ENCODE results near the gene PIK3C2B.
A peak's percentile ranks its signal among the peaks of the same experiment; 100 is the strongest.
"Not testable (repeated sequence)": the region's sequence is repeated elsewhere in the genome, so short reads cannot be mapped to it uniquely, and the experiment has no call there.

Gene PIK3C2B

DNA sequence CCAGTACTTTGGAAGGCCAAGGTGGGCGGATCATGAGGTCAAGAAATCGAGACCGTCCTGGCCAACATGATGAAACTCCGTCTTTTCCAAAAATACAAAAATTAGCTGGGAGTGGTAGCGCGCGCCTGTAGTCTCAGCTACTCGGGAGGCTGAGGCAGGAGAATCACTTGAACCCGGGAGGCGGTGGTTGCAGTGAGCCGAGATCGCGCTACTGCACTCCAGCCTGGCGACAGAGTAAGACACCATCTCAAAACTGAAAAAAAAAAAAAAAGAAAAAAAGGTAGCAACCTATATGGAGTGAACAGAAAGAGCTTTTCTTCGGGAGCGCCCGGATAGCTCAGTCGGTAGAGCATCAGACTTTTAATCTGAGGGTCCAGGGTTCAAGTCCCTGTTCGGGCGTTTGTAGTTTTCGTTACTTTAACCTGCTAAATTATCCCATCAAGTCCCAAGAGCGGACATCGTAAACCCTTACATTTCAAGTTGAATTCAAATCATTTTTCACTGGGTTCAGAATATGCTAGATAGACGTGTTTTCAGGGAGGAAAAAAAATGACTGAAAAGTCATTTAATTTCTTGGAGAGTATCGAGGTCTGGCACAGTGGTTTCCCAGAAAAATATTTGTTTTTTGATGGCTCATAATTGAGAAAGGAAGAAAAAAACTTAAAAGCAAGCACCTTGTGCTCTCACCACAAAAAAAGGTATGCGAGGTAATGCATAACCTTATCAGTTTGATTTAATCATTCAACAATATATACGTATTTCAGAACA, 11.8 kb upstream of the PIK3C2B start:
- peak; percentile 80 for DNase-seq

DNA sequence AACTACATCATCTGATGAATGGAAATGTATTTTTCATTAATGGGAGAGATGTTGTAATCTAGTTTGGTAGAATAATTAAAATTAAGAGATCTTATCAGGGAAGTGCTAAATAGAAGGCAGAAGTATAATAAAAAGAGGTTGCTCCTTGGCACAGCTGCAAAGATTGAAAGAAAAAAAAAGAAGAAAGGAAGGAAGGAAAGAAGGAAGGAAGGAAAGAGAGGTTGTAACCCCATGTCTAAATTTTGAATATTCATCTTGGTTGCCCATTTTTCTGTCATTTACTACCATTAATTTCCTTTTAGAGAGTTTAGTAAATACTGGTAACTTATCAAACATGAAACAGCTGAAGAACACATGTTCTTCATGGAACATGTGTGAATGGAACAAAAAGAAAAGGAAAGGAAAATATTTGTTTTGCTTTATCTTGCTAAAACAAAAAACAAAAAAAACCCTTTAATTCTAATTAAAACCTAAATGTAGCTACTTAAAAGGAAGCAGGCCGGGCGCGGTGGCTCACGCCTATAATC, 11.1 kb upstream of the PIK3C2B start:
- DNase-seq = no peak

DNA sequence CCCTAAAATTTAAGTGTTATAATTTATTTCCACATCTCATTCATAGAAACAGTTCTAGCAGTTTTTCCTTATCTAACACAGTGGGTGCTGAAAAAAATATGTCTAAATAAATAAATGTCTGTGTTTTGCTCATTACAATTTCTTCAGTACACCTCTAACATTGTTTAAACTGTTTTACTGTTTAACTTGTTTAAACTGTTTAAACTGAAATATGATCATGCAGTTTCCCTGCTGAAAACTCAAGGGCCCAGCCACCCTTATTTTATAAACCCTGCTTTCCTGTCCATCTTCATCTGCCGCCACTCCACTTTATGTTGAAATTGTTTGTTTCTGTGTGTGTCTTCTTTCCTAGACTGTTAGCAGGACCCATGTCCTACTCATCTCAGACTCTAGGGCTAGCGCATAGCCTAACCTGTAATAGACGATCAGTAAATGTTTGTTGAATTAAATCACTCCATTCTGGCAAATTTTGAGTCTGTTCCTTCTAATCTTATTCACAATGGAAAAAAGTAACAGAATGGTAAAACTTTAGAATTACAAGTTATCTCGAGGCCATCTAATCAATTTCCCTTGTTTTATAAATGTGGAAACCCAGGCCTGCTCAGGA, 9.4 kb upstream of the PIK3C2B start:
- DNase-seq = peak; percentile 2

DNA sequence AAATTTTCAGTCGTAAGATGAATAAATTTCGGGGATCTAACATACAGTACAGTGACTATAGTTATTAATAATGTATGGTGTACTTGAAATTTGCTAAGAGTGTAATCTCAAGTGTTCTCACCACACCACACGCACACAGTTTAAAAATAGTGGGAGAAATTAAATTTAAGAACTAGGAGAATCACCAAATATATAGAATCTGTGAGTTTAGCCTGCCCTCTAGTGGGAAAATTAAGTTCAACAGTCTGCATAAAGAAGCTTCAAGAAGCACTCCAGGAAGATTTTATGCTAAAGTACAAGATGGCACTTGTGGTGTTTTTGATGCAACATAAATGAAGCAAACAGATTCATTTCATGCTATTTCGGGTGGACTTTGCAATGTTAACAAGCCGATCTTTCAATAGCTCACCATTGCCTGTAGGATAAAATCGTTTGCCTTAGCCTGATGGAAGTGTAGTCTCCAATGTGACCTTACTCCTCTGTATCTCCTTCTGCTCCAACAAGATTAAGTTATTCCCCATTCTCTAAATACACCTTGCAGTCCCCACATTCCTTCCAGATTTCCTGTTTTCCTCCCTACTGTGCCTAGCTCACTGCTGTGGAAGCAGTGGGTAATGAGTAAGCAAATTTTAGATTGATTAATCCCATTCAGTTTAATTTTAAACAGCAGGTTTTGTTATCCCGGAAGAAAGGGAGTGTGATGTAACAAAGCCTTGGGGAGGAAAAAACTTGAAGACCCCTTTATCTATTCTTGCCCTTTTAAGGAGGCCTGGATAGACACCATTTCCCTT, 8.7 kb upstream of the PIK3C2B start:
- DNase-seq = peak; percentile 47

DNA sequence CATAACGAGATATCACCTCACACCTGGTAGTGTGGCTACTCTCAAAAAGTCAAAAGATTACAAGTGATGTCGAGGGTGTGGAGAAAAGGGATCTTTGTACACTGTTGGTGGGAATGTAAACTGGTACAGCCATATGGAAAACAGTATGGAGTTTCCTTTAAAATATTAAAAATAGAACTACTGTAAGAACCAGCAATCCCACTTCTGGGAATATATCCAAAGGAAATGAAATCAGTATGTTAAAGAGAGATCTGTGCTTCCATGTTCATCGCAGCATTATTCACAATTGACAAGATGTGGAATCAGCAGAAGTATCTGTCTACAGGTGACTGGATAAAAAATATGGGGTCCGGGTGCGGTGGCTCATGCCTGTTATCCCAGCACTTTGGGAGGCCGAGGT, 7.6 kb upstream of the PIK3C2B start:
- DNase-seq = no peak

DNA sequence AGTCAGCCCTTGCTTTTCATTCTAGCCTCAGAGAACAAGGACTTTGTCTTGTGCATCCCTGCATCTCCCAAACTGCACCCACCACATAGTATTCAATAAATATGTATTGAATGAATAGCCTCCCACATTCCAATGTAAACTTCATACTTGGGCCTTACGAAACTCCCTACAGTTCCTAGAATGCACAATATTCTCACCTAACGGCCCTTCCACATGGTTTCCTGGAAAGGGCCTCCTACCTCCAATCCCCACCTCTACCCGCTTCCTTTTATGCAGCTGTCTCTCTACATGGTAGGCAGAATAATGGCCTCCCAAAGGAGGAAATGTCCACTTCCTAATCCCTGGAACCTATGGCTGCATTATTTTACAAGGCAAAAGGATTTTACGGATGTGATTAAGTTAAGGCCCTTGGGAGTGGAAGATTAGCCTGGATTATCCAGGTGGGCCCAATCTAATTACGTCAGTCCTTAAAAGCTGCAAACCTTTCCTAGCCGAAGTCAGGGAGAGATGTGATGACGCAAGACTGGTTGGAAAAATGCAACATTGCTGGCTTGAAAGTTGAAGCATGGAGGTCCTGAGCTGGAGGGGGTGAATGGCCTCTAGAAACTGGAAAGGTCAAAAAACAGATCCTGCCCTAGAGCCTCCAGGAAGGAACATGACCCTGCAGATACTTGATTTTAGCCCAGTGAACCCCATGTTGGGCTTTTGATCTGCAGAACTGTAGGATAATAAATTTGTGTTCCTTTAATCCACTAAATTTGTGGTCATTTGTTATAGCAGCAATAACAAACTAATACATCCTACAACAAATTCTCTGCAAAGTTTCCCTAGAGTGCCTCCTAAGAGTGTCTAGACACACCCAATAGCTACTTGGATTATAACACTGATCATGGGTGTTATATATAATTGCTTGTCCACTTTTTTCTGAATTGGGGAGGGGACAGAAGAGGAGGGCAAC, 5.2 kb upstream of the PIK3C2B start:
- DNase-seq = no peak

DNA sequence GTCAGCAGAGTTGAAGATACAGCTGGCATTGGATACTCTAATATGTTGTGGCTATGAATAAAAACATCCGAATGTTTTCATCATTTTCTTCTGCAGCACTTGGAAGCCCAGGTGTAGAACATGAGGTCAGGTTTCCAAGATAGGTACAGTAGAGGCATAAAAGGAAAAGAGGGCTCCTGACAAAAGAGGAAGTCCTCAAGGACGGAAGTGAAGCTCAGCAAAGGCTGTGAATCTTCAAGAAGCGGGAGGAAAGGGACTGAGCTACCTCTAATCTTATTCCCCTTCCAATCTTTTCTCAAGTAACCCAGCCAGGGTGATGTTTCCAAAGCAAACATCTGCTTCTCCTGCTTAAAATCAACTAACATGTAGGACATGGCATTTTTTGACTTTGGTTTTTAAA, 4.4 kb upstream of the PIK3C2B start:
- no peak for DNase-seq

DNA sequence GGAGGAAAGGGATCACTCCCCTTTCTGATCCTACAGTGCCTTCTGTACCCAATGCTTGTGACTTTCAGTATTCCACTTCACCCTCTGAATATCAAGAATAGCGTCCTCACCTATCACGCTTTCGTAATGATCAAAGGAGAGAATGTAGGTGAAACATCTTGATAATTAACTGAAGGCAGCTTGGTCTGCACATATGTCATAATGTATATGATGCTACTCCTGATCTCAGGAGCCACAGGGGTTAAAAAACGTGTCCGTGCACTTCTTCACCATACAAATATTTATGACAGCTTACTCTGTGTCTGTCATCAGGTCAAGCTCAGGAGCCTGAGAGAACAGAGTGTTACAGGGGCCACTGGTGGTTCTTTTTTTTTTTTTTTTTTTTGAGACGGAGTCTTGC, 1.2 kb upstream of the PIK3C2B start:
- no peak for DNase-seq

DNA sequence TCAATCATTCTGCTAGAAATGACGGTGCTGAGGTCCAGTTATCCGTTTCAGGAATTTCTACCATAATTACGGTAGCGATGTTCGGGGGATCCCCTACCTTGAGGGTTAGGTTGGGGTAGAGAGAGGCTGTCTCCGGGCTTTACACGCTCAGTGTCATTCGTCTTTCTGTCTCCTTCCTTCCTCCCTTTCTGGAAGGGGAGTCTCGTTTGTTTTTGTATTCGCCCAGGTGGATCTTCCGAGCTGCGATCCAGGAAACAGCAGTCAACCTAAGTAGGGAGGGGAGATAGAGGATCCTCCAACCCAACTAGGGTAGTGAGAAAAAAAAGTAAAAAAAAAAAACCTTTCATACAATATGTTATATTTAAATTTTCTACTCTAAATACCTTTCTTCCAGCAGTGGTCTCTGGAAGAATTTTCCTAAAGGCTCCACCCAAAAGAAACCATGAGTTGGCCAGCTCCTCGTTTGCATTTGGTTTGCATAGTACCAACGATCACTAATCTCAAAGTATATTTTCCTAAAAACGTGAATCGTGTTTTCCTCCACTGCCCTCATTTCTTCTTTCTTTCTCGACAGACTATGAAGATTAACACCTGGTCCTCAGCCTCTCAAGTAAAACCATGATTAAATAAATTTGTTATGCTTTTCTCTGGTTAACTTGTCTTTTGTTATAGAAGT, 611 bp upstream of the PIK3C2B start:
- no peak for DNase-seq

DNA sequence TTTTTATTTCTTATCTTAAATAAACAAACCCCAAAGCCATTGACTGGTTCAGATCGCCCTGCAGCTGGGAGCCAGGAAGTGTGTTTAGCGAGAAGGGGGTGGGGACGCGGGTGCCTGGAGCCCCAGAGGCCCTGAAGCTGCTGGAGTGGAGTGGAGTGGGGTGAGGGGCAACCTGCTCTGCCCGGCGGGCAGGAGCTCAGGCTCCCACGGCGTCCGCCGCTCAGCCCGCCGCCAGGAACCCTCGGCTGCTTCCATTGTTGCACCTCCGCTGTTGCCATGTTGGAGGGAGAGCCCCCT, 673 bp downstream of the PIK3C2B start:
- peak; percentile 53 for DNase-seq

DNA sequence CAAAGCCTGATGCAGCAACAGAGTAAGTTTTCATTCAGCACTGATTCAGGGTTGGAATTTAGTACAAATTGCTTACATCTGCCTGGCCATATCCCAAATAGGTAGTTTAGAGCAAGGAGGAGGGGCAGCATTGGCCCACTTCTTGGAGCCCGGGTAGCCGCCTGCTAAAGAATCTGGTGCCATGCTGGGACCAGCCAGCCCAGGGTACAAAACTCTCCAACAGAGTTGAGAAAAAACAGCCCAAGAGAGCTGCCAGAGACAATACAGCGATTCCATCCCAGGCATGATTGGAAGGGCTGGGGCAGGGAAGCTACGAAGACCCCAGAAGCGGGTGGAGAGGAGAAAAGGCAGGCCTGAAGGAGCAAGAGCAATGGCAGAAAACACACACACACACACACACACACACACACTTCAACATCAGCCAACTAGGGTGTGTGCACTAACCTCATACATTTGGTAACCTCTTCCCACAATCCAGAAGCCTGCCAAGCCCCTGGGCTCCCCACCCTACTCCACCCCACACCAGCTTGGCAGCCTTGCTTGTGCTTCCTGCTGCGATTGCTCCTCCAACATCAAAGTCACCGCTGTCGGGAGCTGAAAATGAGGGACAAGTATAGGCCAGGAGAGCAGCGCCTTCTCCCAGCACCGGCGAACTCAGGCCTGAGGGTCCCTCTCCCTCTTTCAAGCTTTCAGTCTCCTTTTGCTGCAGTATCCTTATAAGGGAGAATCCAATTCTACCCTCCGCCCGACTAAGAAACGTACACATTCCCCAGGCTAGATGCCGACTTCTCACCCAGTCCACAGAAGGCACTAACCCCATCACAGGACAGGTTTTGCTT, 1.2 kb downstream of the PIK3C2B start:
- peak; percentile 53 for DNase-seq

DNA sequence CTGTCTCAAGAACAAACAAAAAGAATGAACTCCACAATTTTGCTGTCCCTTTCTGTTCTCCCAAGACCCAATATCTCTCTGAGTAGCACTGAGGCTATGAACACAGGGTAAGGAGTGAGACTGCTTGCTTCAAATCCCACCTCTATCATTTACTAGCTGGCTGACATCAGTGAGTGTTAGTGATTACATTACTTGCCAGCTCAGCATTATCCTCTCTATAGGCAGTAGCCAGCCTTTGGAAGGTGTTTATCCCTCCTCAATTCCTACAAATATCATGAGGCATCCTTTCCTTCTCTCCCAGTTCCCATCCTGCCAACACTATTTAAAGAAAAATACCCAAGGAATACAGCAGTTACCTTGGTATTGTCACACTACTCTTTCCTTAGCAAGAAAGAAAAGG, 3.0 kb downstream of the PIK3C2B start:
- no peak for DNase-seq

DNA sequence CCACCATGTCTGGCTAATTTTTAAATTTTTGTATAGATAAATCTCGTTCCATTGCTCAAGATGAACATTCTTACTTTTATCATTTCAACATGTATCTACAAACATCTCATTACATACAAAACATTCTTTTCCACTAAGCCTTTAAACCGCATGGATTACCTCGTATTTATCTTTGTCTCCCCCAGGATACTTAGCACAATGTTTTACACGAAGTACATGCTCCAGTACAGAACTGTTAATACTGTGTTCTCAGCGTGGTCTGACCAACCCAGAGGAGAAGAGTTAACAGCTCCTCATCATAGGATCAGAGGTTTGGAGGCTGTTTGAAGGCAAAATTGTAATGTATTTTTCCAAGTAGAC, 7.4 kb downstream of the PIK3C2B start:
- DNase-seq = no peak

DNA sequence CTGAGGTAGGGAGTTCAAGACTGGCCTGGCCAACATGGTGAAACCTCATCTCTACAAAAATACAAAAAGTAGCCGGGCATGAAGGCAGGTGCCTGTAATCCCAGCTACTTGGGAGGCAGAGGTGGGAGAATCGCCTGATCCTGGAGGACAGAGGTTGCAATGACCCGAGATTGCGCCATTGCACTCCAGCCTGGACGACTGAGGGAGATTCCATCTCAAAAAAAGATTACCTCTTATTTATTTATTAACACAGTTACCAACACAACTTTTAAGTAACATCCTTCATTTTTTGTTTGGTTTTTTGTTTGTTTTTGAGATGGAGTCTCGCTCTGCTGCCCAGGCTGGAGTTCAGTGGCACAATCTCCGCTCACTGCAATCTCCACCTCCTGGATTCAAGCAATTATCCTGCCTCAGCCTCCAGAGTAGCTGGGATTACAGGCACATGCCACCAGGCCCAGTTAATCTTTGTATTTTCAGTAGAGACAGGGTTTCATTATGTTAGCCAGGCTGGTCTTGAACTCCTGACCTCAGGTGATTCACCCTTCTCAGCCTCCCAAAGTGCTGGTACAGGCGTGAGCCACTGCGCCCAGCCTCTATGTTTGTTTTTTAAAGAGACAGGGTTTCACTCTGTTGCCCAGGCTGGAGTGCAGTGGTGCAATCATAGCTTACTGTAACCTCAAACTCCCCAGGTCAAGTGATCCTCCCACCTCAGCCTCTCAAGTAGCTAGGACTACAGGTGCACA, 7.9 kb downstream of the PIK3C2B start:
- not testable (repeated sequence) for DNase-seq

DNA sequence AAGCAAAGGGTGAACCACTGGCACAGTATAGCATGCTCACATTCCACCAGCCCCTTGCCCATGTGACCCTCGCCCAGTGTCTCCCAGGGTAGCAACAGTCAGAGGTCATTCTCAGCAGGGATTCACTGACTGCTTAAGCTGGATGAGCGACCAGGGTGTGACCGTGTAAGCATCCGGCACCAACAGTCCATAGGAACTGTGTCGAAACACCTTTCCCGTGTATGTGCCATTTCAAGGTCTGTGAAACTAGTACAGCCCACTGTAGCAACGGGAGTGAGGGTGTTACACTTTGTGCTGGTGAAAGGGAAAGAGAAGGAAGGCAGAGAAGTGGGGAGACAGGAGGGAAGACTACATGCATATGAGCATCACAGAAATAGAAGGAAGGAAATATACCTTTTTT, 10.8 kb downstream of the PIK3C2B start:
- DNase-seq = no peak

DNA sequence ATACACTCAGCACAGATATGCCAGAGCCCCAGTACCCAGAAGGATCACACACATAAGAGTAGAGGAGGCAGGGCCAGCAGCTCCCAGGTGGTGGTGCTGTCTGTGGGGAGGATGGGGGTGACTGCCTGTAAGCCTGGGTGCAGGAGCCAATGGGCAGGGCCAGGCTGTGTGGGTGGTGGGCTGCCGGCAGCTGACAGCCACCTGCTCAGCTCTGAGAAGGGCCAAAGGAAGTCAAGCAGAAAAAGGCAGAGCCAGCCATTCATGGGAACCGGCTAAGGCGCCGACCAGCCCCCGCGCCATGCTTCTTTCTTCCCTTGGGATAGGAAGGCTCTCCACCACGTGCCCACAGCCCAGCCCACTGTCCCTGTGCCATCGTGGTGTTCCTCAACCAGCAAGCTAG, 14.1 kb downstream of the PIK3C2B start:
- no peak for DNase-seq

DNA sequence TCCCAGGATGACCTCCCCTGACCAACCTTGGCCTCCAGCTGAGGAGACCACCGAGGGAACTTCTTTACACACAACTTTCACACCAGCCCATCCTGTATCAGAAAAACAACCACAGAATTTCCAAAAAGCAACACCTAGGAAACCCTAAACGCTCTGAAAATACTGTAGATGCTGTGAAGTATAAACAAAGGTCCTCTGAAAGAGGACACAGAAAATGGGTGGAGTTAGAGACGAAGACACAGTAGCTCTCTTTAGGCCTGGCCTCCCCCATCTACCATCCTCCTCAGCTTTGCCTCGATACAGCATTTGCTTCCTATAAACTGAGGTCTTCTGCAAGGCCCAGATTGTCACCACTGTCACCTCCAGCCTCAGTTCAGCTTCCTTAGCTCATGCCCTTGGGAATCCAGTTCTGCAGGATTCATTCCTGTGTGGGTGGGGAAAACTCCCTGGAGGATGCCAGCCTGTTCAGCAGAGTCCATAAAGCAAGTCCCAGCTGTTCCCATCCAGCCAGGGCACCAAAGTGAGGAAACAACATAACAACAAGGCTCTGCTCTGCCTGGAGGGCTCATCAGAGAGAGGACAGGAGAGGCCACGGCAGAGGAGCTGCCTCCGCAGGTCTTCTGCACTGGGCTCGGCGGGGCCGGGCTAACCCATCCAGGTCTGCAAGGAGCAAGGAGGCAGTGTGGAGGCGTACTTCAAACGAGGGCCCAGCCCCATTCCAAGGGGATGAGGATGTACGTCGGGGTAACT, 15.0 kb downstream of the PIK3C2B start:
- DNase-seq = no peak

DNA sequence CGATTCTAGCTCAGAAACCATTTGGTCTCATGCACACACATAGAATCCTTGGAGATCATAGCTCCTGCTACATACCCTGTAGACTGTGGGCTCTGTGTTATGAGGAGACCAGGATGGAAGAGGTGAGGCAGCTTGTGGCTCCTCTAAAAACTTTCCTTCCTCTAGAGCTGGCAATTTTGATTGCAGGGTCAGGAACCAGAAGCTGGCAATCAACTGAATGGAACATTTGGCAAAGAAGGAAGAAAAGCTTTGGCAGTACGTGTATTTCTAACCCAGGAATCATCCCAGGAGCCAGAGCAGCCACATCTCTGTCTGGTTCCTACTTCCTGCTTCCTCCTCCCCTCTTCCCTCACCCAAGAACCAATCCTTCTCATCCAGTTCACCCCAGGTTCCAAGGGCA, 15.7 kb downstream of the PIK3C2B start:
- no peak for DNase-seq

DNA sequence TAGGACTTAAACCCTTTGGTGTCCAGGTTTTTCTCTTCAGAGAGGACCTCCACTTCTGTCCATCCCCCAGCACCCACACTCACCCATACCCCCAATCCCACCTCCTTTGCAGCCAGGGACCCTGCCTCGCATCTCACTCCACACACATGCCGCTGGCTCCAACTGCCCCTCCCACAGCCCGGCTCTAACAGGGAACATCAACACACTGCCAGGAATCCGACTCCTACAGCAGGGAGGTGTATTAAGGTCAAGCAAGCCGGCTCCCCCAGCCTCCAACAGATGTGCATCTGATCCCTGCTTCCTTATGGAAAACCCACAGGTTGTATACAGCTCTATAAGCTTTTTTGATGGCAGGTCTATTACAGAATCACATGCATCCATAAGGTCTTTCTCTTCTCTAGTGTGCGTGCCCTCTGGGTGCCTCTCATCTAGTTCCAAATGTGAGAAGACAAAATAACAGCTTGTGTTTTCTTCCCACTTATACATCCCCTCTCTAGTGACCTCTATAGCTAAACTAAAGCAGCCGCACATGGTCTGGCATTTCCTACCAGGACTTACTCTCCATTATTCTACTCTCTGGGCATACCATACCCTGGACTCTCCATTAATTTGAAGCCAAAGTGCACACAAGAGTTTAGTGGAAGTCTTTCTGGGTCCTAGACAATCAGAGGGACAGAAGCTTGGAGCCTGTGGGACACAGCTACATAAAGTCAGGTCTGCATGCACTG, 16.3 kb downstream of the PIK3C2B start:
- no peak for DNase-seq

All from NCI-H2029 treated with DMSO at 0.1 percent for 48 hours (cell line).